Measurements from ENCODE around the gene DNAJC11.
"Not testable (repeated sequence)": the region's sequence is repeated elsewhere in the genome, so short reads cannot be mapped to it uniquely, and the experiment has no call there.

The DNAJC11 gene

GRCh38 chr1:6637770-6638169, 63.8 kb downstream of the DNAJC11 start:
- no peak overlapping the region for H3K4me3 ChIP-seq (ENCODE audit: low read depth, low read length)
- no peak for DNase-seq (ENCODE audit: low read depth)
- no peak for TF ChIP-seq CTCF (conservative IDR thresholded peaks at IDR 0.05; ENCODE audit: low read depth, low read length)

GRCh38 chr1:6636778-6637177, 64.8 kb downstream of the DNAJC11 start:
- not testable (repeated sequence) for DNase-seq (ENCODE audit: low read depth); H3K4me3 ChIP-seq (ENCODE audit: low read depth, low read length)

- DNase-seq (ENCODE audit: low read depth): no peak
- H3K4me3 ChIP-seq (ENCODE audit: low read depth, low read length): no peak overlapping the region
- peak; percentile 23 for TF ChIP-seq CTCF (conservative IDR thresholded peaks at IDR 0.05; ENCODE audit: low read depth, low read length)
These were observed 65.5 kb downstream of the DNAJC11 start for GRCh38 chr1:6635910-6636760.

- no peak overlapping the region for H3K4me3 ChIP-seq (ENCODE audit: low read depth, low read length)
- no peak for DNase-seq (ENCODE audit: low read depth)
- no peak for TF ChIP-seq CTCF (conservative IDR thresholded peaks at IDR 0.05; ENCODE audit: low read depth, low read length)
These were observed 66.3 kb downstream of the DNAJC11 start for GRCh38 chr1:6635161-6635909.

- H3K4me3 ChIP-seq (ENCODE audit: low read depth, low read length): no peak overlapping the region
- peak; percentile 62 for TF ChIP-seq CTCF (conservative IDR thresholded peaks at IDR 0.05; ENCODE audit: low read depth, low read length)
- DNase-seq (ENCODE audit: low read depth): peak; percentile 51
These were observed 67.1 kb downstream of the DNAJC11 start for GRCh38 chr1:6634371-6635052.

DNA sequence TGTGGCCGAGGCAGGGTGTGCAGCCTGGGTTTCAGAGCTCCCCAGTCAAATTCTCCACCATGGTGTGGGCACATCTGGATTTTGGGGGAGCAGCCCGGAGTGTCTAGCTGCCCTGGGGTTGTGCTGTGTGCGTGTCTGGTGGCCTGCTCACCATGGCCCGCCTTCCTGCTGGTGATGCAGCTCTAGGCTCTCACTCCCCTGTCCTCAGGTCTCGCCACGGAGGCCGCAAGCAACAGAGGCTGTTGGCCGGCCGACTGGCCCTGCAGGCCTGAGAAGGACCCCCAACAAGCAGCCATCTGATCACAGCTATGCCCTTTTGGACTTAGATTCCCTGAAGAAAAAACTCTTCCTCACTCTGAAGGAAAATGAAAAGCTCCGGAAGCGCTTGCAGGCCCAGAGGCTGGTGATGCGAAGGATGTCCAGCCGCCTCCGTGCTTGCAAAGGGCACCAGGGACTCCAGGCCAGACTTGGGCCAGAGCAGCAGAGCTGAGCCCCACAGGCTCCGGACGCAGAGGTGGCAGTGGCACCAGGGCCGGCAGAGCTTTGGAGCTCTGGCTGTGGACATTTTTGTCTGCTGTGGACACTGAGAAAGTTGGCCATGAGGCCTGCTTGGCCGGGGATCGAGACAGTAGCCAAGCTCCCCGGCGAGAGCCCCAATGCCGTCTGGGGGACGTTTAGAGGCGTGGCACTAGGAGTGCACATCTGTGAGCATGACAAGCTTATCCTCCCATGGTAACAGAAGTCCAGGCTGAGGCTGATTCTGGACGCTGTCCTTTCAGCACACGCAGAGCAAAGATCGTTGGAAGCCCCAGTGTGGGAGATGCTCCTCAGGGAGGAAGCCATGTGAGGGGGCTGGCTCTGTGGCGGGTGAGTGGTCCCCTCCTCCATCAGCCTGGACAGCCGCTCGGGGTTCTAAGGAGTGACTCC, 68.8 kb downstream of the DNAJC11 start:
- no peak for DNase-seq (ENCODE audit: low read depth)
- no peak for TF ChIP-seq CTCF (conservative IDR thresholded peaks at IDR 0.05; ENCODE audit: low read depth, low read length)
- no peak overlapping the region for H3K4me3 ChIP-seq (ENCODE audit: low read depth, low read length)
